HCT116 (cell line): ENCODE measurements around the gene PRPF4. TPM values are rescaled to one million over a fixed set of nuclear protein-coding genes. Genes with fewer than 3 reads are reported as not detected.

Experiments used
- ATAC-seq: fragments of 200-7000 bp; cut with Tn5 transposase; 2 replicates; pipeline ENCODE4 v1.9.1; 2020; ENCODE audit warnings: mild to moderate bottlenecking, moderate library complexity
- BruUV-seq: library from RNA; stranded (reverse); fragments of 400-500 nt; replicated peaks from 2 replicates; lab custom pipeline; 2021; lab: Mats Ljungman, UMichigan
- CTCF ChIA-PET: fragments of 300-600 bp; sonication (Branson Sonifier 250); formaldehyde crosslinking; loops from one replicate; lab custom pipeline; 2021; ENCODE audit warnings: antibody characterized with exemption; lab: Charles Lee
- POLR2A ChIA-PET: fragments of 300-600, 350-600 bp; sonication (Branson Sonifier 250); formaldehyde crosslinking; loops from one replicate; lab custom pipeline; 2021; ENCODE audit warnings: antibody characterized with exemption; lab: Charles Lee
- RAD21 ChIA-PET, 2 experiments: fragments of 300-600 bp; sonication (Branson Sonifier 250); formaldehyde crosslinking; loops; one replicate each; lab custom pipeline; 2023; ENCODE audit warnings: low total read pairs in 2 of 2; ENCODE audit not compliant: uncharacterized antibody in 2 of 2, unreplicated experiment in 2 of 2, low non-redundant PET in 1 of 2; lab: Charles Lee
- DNase-seq: peaks from one replicate; pipeline ENCODE4 v3.0.0-alpha.2; 2010; ENCODE audit warnings: low read depth, low spot score
- H2AFZ ChIP-seq: fragments of 200-600 bp; shearing (Covaris generic), sonication (generic); 2 replicates; pipeline ENCODE4 v1.6.1; 2017; ENCODE audit warnings: low read depth, mixed run types, mixed read lengths, antibody characterized with exemption, low read length; ENCODE audit not compliant: poor library complexity, severe bottlenecking
- H3K27ac ChIP-seq: 2 replicates; pipeline ENCODE4 v1.5.1; 2012; ENCODE audit warnings: low read depth, low read length
- H3K27me3 ChIP-seq: fragments of 200-600 bp; sonication (generic); 2 replicates; pipeline ENCODE4 v1.6.1; 2016; ENCODE audit warnings: mixed run types, low read length, mixed read lengths; ENCODE audit not compliant: insufficient read depth
- H3K36me3 ChIP-seq, 2 experiments: fragments of 200-500 bp in 1 of 2; fragments of 200-600 bp in 1 of 2; sonication (Bioruptor generic) in 1 of 2; sonication (generic) in 1 of 2; 2 replicates each; pipeline versions ENCODE4 v1.5.1 to v1.6.1; 2014 to 2016; ENCODE audit warnings: low read length in 2 of 2, inconsistent platforms in 1 of 2, mixed read lengths in 1 of 2, mixed run types in 1 of 2; ENCODE audit not compliant: insufficient read depth in 2 of 2, control insufficient read depth in 1 of 2
- H3K4me1 ChIP-seq, 2 experiments: fragments of 200-600 bp in 1 of 2; sonication (generic) in 1 of 2; 2 replicates each; pipeline versions ENCODE4 v1.5.1 to v1.6.1; 2012 to 2017; ENCODE audit warnings: low read length in 2 of 2, inconsistent platforms in 1 of 2, mild to moderate bottlenecking in 1 of 2, mixed read lengths in 1 of 2, mixed run types in 1 of 2, moderate library complexity in 1 of 2; ENCODE audit not compliant: insufficient read depth in 2 of 2, control insufficient read depth in 1 of 2
- H3K4me2 ChIP-seq: fragments of 200-600 bp; sonication (generic); 2 replicates; pipeline ENCODE4 v1.6.1; 2017; ENCODE audit warnings: mixed run types, low read length, mixed read lengths
- H3K4me3 ChIP-seq, 2 experiments: fragments of 200-600 bp in 1 of 2; sonication (generic) in 1 of 2; replicated peaks in 1 of 2; 2 replicates each; pipeline ENCODE4 v1.5.1; 2011 to 2016; ENCODE audit warnings: low read length in 2 of 2, control low read depth in 1 of 2, low read depth in 1 of 2, mild to moderate bottlenecking in 1 of 2, mixed read lengths in 1 of 2, mixed run types in 1 of 2
- H3K79me2 ChIP-seq: fragments of 200-600 bp; sonication (generic); 2 replicates; pipeline ENCODE4 v1.6.1; 2017; ENCODE audit warnings: mild to moderate bottlenecking, mixed run types, low read length, moderate library complexity, mixed read lengths; ENCODE audit not compliant: insufficient read depth
- H3K9ac ChIP-seq: fragments of 200-600 bp; sonication (generic); 2 replicates; pipeline ENCODE4 v1.6.1; 2016; ENCODE audit warnings: low read length, mixed read lengths
- H3K9me2 ChIP-seq: fragments of 200-600 bp; sonication (generic), shearing (Covaris generic); 2 replicates; pipeline ENCODE4 v1.6.1; 2017; ENCODE audit warnings: mixed run types, mild to moderate bottlenecking, moderate library complexity; ENCODE audit not compliant: insufficient read depth
- H3K9me3 ChIP-seq, 2 experiments: fragments of 200-500 bp in 1 of 2; fragments of 200-600 bp in 1 of 2; sonication (Bioruptor generic) in 1 of 2; sonication (generic) in 1 of 2; 2 replicates each; pipeline ENCODE4 v1.6.1; 2014 to 2017; ENCODE audit warnings: low read length in 2 of 2, mixed read lengths in 2 of 2, inconsistent platforms in 1 of 2, low read depth in 1 of 2, mild to moderate bottlenecking in 1 of 2, mixed run types in 1 of 2, moderate library complexity in 1 of 2; ENCODE audit not compliant: control insufficient read depth in 1 of 2, insufficient read depth in 1 of 2
- H4K20me1 ChIP-seq: fragments of 200-600 bp; sonication (generic), shearing (Covaris generic); 2 replicates; pipeline ENCODE4 v1.6.1; 2017; ENCODE audit warnings: mixed run types, mild to moderate bottlenecking, moderate library complexity; ENCODE audit not compliant: insufficient read depth
- ELF1 ChIP-seq: IDR thresholded peaks from 2 replicates; pipeline ENCODE4 v1.6.1; 2012; ENCODE audit warnings: low read depth, borderline replicate concordance
- EZH2 ChIP-seq: fragments of 200-600 bp; sonication (generic); IDR thresholded peaks from 2 replicates; pipeline ENCODE4 v1.6.1; 2017; ENCODE audit warnings: antibody characterized with exemption, mixed run types
- FOSL1 ChIP-seq: IDR thresholded peaks from 2 replicates; pipeline ENCODE4 v1.6.1; 2012; ENCODE audit warnings: low read depth
- JUND ChIP-seq: IDR thresholded peaks from 2 replicates; pipeline ENCODE4 v1.6.1; 2012
- MAX ChIP-seq: IDR thresholded peaks from 2 replicates; pipeline ENCODE4 v1.6.1; 2012
- POLR2AphosphoS5 ChIP-seq: IDR thresholded peaks from 2 replicates; pipeline ENCODE4 v1.6.1; 2011; ENCODE audit warnings: mild to moderate bottlenecking, low read depth, low read length, moderate library complexity
- RAD21 ChIP-seq: IDR thresholded peaks from 2 replicates; pipeline ENCODE4 v1.6.1; 2012; ENCODE audit warnings: low read depth, mild to moderate bottlenecking
- REST ChIP-seq: IDR thresholded peaks from 2 replicates; pipeline ENCODE4 v1.6.1; 2012; ENCODE audit warnings: low read depth
- SIN3A ChIP-seq: IDR thresholded peaks from 2 replicates; pipeline ENCODE4 v1.6.1; 2012; ENCODE audit warnings: low read depth
- SP1 ChIP-seq: IDR thresholded peaks from 2 replicates; pipeline ENCODE4 v1.6.1; 2012; ENCODE audit warnings: low read depth
- SRF ChIP-seq: IDR thresholded peaks from 2 replicates; pipeline ENCODE4 v1.6.1; 2012; ENCODE audit warnings: low read depth
- YY1 ChIP-seq: IDR thresholded peaks from 2 replicates; pipeline ENCODE4 v1.6.1; 2011; ENCODE audit warnings: low read length, low read depth, moderate library complexity, mild to moderate bottlenecking; ENCODE audit not compliant: insufficient replicate concordance; ENCODE audit errors: extremely low read depth
- ZFX ChIP-seq: fragments of 450-650 bp; IDR thresholded peaks from 2 replicates; pipeline ENCODE4 v1.6.1; 2017
- ZNF274 ChIP-seq: fragments of 200-500 bp; sonication (Bioruptor generic); IDR thresholded peaks from 2 replicates; pipeline ENCODE4 v1.6.1; 2014; ENCODE audit warnings: mild to moderate bottlenecking, low read depth, low read length, inconsistent platforms
- intact Hi-C: fragments of 100-400 bp; cut with micrococcal nuclease; formaldehyde crosslinking; loops from 2 replicates; pipeline ENCODE4 v1.10.0; 2022
- total RNA-seq: library from RNA; stranded (reverse); gene quantifications from one replicate; pipeline ENCODE4 v1.2.1, GENCODE V29; 2021; ENCODE audit not compliant: unreplicated experiment
- TF ChIP-seq, protein P1 (sequence below): IDR thresholded peaks from 2 replicates; pipeline ENCODE4 v1.6.1; 2011; ENCODE audit warnings: mild to moderate bottlenecking, low read length, moderate library complexity; ENCODE audit not compliant: insufficient replicate concordance; ENCODE audit errors: extremely low read depth

PRPF4 gene
- total RNA-seq, 1 experiment from 2014 or later = 53.9 TPM

GRCh38 chr9:113322671-113323070 lies 47.2 kb downstream of the PRPF4 start (continued):
- TF ChIP-seq, protein P1, sequence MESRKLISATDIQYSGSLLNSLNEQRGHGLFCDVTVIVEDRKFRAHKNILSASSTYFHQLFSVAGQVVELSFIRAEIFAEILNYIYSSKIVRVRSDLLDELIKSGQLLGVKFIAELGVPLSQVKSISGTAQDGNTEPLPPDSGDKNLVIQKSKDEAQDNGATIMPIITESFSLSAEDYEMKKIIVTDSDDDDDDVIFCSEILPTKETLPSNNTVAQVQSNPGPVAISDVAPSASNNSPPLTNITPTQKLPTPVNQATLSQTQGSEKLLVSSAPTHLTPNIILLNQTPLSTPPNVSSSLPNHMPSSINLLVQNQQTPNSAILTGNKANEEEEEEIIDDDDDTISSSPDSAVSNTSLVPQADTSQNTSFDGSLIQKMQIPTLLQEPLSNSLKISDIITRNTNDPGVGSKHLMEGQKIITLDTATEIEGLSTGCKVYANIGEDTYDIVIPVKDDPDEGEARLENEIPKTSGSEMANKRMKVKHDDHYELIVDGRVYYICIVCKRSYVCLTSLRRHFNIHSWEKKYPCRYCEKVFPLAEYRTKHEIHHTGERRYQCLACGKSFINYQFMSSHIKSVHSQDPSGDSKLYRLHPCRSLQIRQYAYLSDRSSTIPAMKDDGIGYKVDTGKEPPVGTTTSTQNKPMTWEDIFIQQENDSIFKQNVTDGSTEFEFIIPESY = no peak
- no peak for TF ChIP-seq ZNF274
- TF ChIP-seq ZFX = no peak

GRCh38 chr9:113326230-113326629 lies 50.8 kb downstream of the PRPF4 start:
- Histone ChIP-seq H4K20me1 (no peaks in the 10 kb centered on the region), H3K4me2 (no peak overlapping the region), H3K79me2 (no peaks in the 10 kb centered on the region), H3K9me2 (no peaks in the 10 kb centered on the region), H3K9me3 (no peaks in the 10 kb centered on the region), H3K4me3 (no peak overlapping the region), H3K9ac (no peak overlapping the region), H3K27ac (no peak overlapping the region), H3K27me3 (no peaks in the 10 kb centered on the region), H3K4me1 (no peaks in the 10 kb centered on the region), H2AFZ (no peak overlapping the region), H3K36me3 (peaks cover 0 to 2% of the 10 kb centered on the region in 2 experiments; a peak in 1 of 4 replicates)
- ChIA-PET POLR2A (no interaction called here), RAD21 (no interaction called here), CTCF (no interaction called here)
- intact Hi-C loops = no loop called here
- ATAC-seq (no peak), DNase-seq (no peak)
- no TSS peak for BruUV-seq
- no peak for TF ChIP-seq ZFX
- no peak for TF ChIP-seq REST
- no peak for TF ChIP-seq SIN3A
- TF ChIP-seq JUND = no peak
- no peak for TF ChIP-seq SP1
- TF ChIP-seq FOSL1 = no peak
- TF ChIP-seq ZNF274 = no peak
- no peak for TF ChIP-seq RAD21
- TF ChIP-seq SRF = no peak
- no peak for TF ChIP-seq MAX
- TF ChIP-seq EZH2 = no peak
- no peak for TF ChIP-seq YY1
- TF ChIP-seq ELF1 = no peak
- TF ChIP-seq, protein P1 = no peak
- no peak for TF ChIP-seq POLR2AphosphoS5
